SU-DHL-6 (cell line): ENCODE results near the gene PRR3.
A peak's percentile ranks its signal among the peaks of the same experiment; 100 is the strongest.

ENCODE experiments used
- H2AFZ ChIP-seq: fragments of 200-600 bp; sonication (generic); 2 replicates; pipeline ENCODE4 v1.6.1; 2014; ENCODE audit warnings: low read depth, mild to moderate bottlenecking, moderate library complexity, mixed read lengths, antibody characterized with exemption, low read length; ENCODE audit not compliant: severe bottlenecking
- H3F3A ChIP-seq: fragments of 200-600 bp; shearing (Covaris generic); 2 replicates; pipeline ENCODE4 v1.6.0; 2016; ENCODE audit warnings: antibody characterized with exemption, mild to moderate bottlenecking; ENCODE audit not compliant: insufficient read depth
- H3K27ac ChIP-seq: fragments of 200-600 bp; sonication (generic); 2 replicates; pipeline ENCODE4 v1.5.1; 2016; ENCODE audit warnings: low read depth, mild to moderate bottlenecking, low read length, moderate library complexity, mixed read lengths
- H3K27me3 ChIP-seq: fragments of 200-600 bp; sonication (generic), shearing (Covaris generic); 2 replicates; pipeline ENCODE4 v1.6.0; 2014; ENCODE audit warnings: mild to moderate bottlenecking, low read length
- H3K36me3 ChIP-seq: fragments of 200-600 bp; sonication (generic); 2 replicates; pipeline ENCODE4 v1.6.1; 2014; ENCODE audit warnings: mild to moderate bottlenecking, low read length, mixed read lengths
- H3K4me2 ChIP-seq: fragments of 300-600, 200-600 bp; shearing (Covaris generic), sonication (generic); 2 replicates; pipeline ENCODE4 v1.6.0; 2014; ENCODE audit warnings: low read length, low read depth, mild to moderate bottlenecking; ENCODE audit not compliant: poor library complexity, severe bottlenecking
- H3K4me3 ChIP-seq: fragments of 200-600 bp; sonication (generic); 2 replicates; pipeline ENCODE4 v1.5.1; 2014; ENCODE audit warnings: antibody characterized with exemption, low read length, mild to moderate bottlenecking, mixed read lengths; ENCODE audit not compliant: insufficient read depth, poor library complexity, severe bottlenecking
- H3K79me2 ChIP-seq: fragments of 200-600 bp; sonication (generic); 2 replicates; pipeline ENCODE4 v1.6.1; 2014; ENCODE audit warnings: mild to moderate bottlenecking, low read length, moderate library complexity; ENCODE audit not compliant: insufficient read depth
- H3K9ac ChIP-seq: fragments of 200-600 bp; sonication (generic); 2 replicates; pipeline ENCODE4 v1.7.0; 2014; ENCODE audit warnings: mild to moderate bottlenecking, low read length
- H3K9me2 ChIP-seq: fragments of 200-600 bp; sonication (generic); replicated peaks from 2 replicates; pipeline ENCODE4 v1.6.1; 2014; ENCODE audit warnings: low read length; ENCODE audit not compliant: insufficient read depth
- H3K9me3 ChIP-seq: fragments of 200-600 bp; sonication (generic); 2 replicates; pipeline ENCODE4 v1.6.1; 2014; ENCODE audit warnings: low read length, mixed read lengths; ENCODE audit not compliant: insufficient read depth
- H4K20me1 ChIP-seq: fragments of 200-600 bp; sonication (generic); 2 replicates; pipeline ENCODE4 v1.6.1; 2014; ENCODE audit warnings: low read depth, mild to moderate bottlenecking, antibody characterized with exemption, low read length, moderate library complexity, mixed read lengths
- CTCF ChIP-seq: fragments of 200-600 bp; sonication (generic); IDR thresholded peaks from one replicate; pipeline ENCODE4 v1.5.1; 2017; ENCODE audit warnings: antibody characterized with exemption, mild to moderate bottlenecking, low read length, moderate library complexity; ENCODE audit not compliant: insufficient read depth, poor library complexity, severe bottlenecking
- EZH2phosphoT487 ChIP-seq: fragments of 200-600 bp; sonication (generic), shearing (Covaris generic); conservative IDR thresholded peaks from 2 replicates; pipeline ENCODE4 v1.6.1; 2018; ENCODE audit warnings: mild to moderate bottlenecking, antibody characterized with exemption, low read length, moderate library complexity, mixed read lengths

Gene PRR3

GRCh38 chr6:30510419-30511168 lies 46.5 kb upstream of the PRR3 start:
- Histone ChIP-seq H2AFZ (peak overlapping the region; percentile 2), H3K4me2 (peak overlapping the region; percentile 68)

DNA sequence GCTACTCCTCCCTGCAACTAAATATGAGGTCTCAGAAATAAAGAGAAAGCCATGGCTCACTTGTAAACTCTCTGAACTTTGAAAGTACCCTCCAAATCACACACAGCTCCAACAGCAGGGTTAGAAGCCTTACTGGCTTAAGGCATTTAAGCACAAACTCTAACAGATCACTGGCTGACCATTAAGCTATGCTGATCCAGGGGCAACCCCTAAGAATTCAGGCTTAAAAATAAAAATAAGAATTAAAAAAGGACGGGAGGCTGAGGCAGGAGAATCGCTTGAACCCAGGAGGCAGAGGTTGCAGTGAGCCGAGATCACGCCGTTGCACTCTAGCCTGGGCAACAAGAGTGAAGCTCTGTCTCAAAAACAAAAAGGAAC lies 45.9 kb upstream of the PRR3 start:
- Histone ChIP-seq H2AFZ (peak overlapping the region; percentile 2), H3K36me3 (no peaks in the 10 kb centered on the region), H3K4me3 (no peak overlapping the region), H3K4me2 (peak overlapping the region; percentile 68), H3K79me2 (no peaks in the 10 kb centered on the region), H3K27ac (peak overlapping the region; percentile 87), H3F3A (peaks cover 55% of the 10 kb centered on the region), H3K9me3 (no peaks in the 10 kb centered on the region), H3K9me2 (no peaks in the 10 kb centered on the region), H3K9ac (no peak overlapping the region; the same call in 1 of the 2 replicates), H4K20me1 (no peaks in the 10 kb centered on the region), H3K27me3 (no peaks in the 10 kb centered on the region)
- no peak for TF ChIP-seq EZH2phosphoT487
- no peak for TF ChIP-seq CTCF

More at GRCh38 chr6:30510419-30511168, 46.5 kb upstream of the PRR3 start:
- H3K36me3 ChIP-seq: no peaks in the 10 kb centered on the region
- H3K27ac ChIP-seq: peak overlapping the region; percentile 87
- no peaks in the 10 kb centered on the region for H3K27me3 ChIP-seq
- H3K9me3 ChIP-seq: no peaks in the 10 kb centered on the region
- H4K20me1 ChIP-seq: no peaks in the 10 kb centered on the region
- H3K79me2 ChIP-seq: no peaks in the 10 kb centered on the region
- H3K4me3 ChIP-seq: no peak overlapping the region
- no peak overlapping the region; the same call in 1 of the 2 replicates for H3K9ac ChIP-seq
- TF ChIP-seq EZH2phosphoT487: no peak
- no peak for TF ChIP-seq CTCF
- no peaks in the 10 kb centered on the region for H3K9me2 ChIP-seq
- H3F3A ChIP-seq: peaks cover 53% of the 10 kb centered on the region

GRCh38 chr6:30513451-30513850 lies 43.6 kb upstream of the PRR3 start:
- no peak overlapping the region for H3K4me3 ChIP-seq
- H3K27me3 ChIP-seq: no peaks in the 10 kb centered on the region
- no peaks in the 10 kb centered on the region for H3K9me3 ChIP-seq
- TF ChIP-seq CTCF (no peak), EZH2phosphoT487 (no peak)
- H3K4me2 ChIP-seq: no peak overlapping the region
- H3K9ac ChIP-seq: no peak overlapping the region
- H4K20me1 ChIP-seq: no peaks in the 10 kb centered on the region
- peaks cover 63% of the 10 kb centered on the region for H3F3A ChIP-seq
- no peaks in the 10 kb centered on the region for H3K36me3 ChIP-seq
- H3K79me2 ChIP-seq: no peaks in the 10 kb centered on the region
- H3K9me2 ChIP-seq: no peaks in the 10 kb centered on the region
- H3K27ac ChIP-seq: no peak overlapping the region; the same call in 1 of the 2 replicates
- H2AFZ ChIP-seq: no peak overlapping the region
